ENCODE measurements around the gene ACTL10. TPM values are rescaled to one million over a fixed set of nuclear protein-coding genes. Genes with fewer than 3 reads are reported as not detected.

Gene ACTL10
- total and polyA plus RNA-seq, 2 of the 13 experiments (the other 11 are each of a cell fraction or from before 2014, with no cell fraction given) = not detected

DNA sequence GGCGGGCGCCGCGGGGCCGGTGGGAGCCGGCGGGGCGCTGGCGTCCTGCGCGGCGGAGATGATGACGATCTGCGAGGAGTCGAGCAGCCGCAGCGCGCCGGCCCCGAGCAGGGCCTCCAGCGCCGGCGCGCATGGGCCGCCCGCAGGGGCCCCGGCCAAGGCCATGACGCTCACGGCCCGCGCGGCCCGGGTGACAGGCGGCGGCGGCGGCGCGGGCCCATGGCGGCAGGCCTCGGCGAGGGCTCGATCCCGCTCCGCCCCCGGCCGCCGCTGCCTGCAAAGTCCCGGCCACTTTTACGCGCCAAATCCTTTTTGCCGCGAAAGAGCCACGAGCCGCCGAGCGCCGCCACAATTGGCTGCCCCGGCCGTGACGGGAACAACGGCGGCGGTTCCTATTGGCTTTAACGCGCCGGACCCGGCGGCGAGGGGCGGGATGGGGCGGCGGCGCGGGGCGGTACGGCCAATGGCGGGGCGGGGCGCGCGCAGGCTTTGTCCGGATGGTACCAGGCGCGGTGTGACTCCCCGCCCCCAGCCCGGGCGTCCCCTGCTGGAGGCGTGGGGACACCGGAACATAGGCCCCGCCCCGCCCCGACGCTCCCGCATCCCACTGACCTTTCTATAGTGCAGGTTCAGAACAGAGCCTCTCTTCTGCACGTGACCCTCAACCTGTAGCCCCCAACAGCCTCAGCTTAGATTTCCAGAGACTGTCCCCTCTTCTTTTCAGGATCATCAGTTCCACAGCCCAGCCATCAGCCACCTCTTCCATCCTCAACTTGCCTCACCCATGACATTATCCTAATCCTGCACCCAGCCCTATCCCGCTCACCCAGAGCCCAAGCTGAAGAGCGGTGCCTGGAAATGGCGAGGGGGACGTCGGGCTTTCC, 19.6 kb downstream of the ACTL10 start, which contains the start of gene E2F1 (continued):
- TF ChIP-seq ZNF468 (CRISPR knock-in tag; IDR thresholded peaks at IDR 0.05) (peak; percentile 65; the same call in 1 of the 2 replicates), JUND (CRISPR knock-in tag; IDR thresholded peaks at IDR 0.05) (no peak), ZBTB8A (CRISPR knock-in tag; IDR thresholded peaks at IDR 0.05; ENCODE audit: borderline replicate concordance, low read depth) (no peak), HIVEP1 (CRISPR knock-in tag; IDR thresholded peaks at IDR 0.05) (no peak), ZNF878 (CRISPR knock-in tag; IDR thresholded peaks at IDR 0.05) (peak; percentile 98), ZNF772 (CRISPR knock-in tag; IDR thresholded peaks at IDR 0.05) (peak; percentile 87; the same call in 1 of the 2 replicates), DR1 (CRISPR knock-in tag; IDR thresholded peaks at IDR 0.05) (peak; percentile 93), EZH2 (conservative IDR thresholded peaks at IDR 0.05; ENCODE audit: low read depth, low read length) (no peak), NPAS2 (CRISPR knock-in tag; IDR thresholded peaks at IDR 0.05; ENCODE audit: borderline replicate concordance) (no peak), BRCA1 (CRISPR knock-in tag; IDR thresholded peaks at IDR 0.05) (no peak), ZNF678 (CRISPR knock-in tag; IDR thresholded peaks at IDR 0.05) (no peak)
- TF ChIP-seq, protein P1, sequence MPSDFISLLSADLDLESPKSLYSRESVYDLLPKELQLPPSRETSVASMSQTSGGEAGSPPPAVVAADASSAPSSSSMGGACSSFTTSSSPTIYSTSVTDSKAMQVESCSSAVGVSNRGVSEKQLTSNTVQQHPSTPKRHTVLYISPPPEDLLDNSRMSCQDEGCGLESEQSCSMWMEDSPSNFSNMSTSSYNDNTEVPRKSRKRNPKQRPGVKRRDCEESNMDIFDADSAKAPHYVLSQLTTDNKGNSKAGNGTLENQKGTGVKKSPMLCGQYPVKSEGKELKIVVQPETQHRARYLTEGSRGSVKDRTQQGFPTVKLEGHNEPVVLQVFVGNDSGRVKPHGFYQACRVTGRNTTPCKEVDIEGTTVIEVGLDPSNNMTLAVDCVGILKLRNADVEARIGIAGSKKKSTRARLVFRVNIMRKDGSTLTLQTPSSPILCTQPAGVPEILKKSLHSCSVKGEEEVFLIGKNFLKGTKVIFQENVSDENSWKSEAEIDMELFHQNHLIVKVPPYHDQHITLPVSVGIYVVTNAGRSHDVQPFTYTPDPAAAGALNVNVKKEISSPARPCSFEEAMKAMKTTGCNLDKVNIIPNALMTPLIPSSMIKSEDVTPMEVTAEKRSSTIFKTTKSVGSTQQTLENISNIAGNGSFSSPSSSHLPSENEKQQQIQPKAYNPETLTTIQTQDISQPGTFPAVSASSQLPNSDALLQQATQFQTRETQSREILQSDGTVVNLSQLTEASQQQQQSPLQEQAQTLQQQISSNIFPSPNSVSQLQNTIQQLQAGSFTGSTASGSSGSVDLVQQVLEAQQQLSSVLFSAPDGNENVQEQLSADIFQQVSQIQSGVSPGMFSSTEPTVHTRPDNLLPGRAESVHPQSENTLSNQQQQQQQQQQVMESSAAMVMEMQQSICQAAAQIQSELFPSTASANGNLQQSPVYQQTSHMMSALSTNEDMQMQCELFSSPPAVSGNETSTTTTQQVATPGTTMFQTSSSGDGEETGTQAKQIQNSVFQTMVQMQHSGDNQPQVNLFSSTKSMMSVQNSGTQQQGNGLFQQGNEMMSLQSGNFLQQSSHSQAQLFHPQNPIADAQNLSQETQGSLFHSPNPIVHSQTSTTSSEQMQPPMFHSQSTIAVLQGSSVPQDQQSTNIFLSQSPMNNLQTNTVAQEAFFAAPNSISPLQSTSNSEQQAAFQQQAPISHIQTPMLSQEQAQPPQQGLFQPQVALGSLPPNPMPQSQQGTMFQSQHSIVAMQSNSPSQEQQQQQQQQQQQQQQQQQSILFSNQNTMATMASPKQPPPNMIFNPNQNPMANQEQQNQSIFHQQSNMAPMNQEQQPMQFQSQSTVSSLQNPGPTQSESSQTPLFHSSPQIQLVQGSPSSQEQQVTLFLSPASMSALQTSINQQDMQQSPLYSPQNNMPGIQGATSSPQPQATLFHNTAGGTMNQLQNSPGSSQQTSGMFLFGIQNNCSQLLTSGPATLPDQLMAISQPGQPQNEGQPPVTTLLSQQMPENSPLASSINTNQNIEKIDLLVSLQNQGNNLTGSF (CRISPR knock-in tag; IDR thresholded peaks at IDR 0.05) = peak; percentile 97
- TF ChIP-seq, protein P2, sequence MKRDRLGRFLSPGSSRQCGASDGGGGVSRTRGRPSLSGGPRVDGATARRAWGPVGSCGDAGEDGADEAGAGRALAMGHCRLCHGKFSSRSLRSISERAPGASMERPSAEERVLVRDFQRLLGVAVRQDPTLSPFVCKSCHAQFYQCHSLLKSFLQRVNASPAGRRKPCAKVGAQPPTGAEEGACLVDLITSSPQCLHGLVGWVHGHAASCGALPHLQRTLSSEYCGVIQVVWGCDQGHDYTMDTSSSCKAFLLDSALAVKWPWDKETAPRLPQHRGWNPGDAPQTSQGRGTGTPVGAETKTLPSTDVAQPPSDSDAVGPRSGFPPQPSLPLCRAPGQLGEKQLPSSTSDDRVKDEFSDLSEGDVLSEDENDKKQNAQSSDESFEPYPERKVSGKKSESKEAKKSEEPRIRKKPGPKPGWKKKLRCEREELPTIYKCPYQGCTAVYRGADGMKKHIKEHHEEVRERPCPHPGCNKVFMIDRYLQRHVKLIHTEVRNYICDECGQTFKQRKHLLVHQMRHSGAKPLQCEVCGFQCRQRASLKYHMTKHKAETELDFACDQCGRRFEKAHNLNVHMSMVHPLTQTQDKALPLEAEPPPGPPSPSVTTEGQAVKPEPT (CRISPR knock-in tag; IDR thresholded peaks at IDR 0.05; ENCODE audit: low read depth) = no peak
- TF ChIP-seq, protein P3, sequence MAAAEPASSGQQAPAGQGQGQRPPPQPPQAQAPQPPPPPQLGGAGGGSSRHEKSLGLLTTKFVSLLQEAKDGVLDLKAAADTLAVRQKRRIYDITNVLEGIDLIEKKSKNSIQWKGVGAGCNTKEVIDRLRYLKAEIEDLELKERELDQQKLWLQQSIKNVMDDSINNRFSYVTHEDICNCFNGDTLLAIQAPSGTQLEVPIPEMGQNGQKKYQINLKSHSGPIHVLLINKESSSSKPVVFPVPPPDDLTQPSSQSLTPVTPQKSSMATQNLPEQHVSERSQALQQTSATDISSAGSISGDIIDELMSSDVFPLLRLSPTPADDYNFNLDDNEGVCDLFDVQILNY (CRISPR knock-in tag; conservative IDR thresholded peaks at IDR 0.05) = peak; percentile 98
- TF ChIP-seq, protein P4, sequence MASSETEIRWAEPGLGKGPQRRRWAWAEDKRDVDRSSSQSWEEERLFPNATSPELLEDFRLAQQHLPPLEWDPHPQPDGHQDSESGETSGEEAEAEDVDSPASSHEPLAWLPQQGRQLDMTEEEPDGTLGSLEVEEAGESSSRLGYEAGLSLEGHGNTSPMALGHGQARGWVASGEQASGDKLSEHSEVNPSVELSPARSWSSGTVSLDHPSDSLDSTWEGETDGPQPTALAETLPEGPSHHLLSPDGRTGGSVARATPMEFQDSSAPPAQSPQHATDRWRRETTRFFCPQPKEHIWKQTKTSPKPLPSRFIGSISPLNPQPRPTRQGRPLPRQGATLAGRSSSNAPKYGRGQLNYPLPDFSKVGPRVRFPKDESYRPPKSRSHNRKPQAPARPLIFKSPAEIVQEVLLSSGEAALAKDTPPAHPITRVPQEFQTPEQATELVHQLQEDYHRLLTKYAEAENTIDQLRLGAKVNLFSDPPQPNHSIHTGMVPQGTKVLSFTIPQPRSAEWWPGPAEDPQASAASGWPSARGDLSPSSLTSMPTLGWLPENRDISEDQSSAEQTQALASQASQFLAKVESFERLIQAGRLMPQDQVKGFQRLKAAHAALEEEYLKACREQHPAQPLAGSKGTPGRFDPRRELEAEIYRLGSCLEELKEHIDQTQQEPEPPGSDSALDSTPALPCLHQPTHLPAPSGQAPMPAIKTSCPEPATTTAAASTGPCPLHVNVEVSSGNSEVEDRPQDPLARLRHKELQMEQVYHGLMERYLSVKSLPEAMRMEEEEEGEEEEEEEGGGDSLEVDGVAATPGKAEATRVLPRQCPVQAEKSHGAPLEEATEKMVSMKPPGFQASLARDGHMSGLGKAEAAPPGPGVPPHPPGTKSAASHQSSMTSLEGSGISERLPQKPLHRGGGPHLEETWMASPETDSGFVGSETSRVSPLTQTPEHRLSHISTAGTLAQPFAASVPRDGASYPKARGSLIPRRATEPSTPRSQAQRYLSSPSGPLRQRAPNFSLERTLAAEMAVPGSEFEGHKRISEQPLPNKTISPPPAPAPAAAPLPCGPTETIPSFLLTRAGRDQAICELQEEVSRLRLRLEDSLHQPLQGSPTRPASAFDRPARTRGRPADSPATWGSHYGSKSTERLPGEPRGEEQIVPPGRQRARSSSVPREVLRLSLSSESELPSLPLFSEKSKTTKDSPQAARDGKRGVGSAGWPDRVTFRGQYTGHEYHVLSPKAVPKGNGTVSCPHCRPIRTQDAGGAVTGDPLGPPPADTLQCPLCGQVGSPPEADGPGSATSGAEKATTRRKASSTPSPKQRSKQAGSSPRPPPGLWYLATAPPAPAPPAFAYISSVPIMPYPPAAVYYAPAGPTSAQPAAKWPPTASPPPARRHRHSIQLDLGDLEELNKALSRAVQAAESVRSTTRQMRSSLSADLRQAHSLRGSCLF (CRISPR knock-in tag; IDR thresholded peaks at IDR 0.05; ENCODE audit: borderline replicate concordance) = no peak
